ENCODE data around the gene TWNK.
A peak's percentile ranks its signal among the peaks of the same experiment; 100 is the strongest.

TWNK gene

GRCh38 chr10:101011517-101012423, 24.4 kb downstream of the TWNK start:
- DNase-seq (ENCODE audit: low read depth, low spot score): peak; percentile 61

- peak; percentile 83 for DNase-seq (ENCODE audit: low read depth, low spot score)
These were observed 25.4 kb downstream of the TWNK start for GRCh38 chr10:101012525-101013364.

- no peak for DNase-seq (ENCODE audit: low read depth, low spot score)
These were observed 26.1 kb downstream of the TWNK start for GRCh38 chr10:101013365-101013825.

- DNase-seq (ENCODE audit: low read depth, low spot score): peak; percentile 89
These were observed 27.0 kb downstream of the TWNK start for GRCh38 chr10:101014230-101014884.

GRCh38 chr10:101014966-101015581, 27.7 kb downstream of the TWNK start:
- no peak for DNase-seq (ENCODE audit: low read depth, low spot score)

- no peak for DNase-seq (ENCODE audit: low read depth, low spot score)
These were observed 28.2 kb downstream of the TWNK start for GRCh38 chr10:101015582-101015973.

- DNase-seq (ENCODE audit: low read depth, low spot score): no peak
These were observed 29.5 kb downstream of the TWNK start for GRCh38 chr10:101016814-101017213.

GRCh38 chr10:101018118-101018599, 30.8 kb downstream of the TWNK start:
- DNase-seq (ENCODE audit: low read depth, low spot score): peak; percentile 59

- DNase-seq (ENCODE audit: low read depth, low spot score): peak; percentile 92
These were observed 31.5 kb downstream of the TWNK start for GRCh38 chr10:101018600-101019439.

- no peak for DNase-seq (ENCODE audit: low read depth, low spot score)
These were observed 32.0 kb downstream of the TWNK start for GRCh38 chr10:101019440-101019703.

- DNase-seq (ENCODE audit: low read depth, low spot score): no peak
These were observed 33.2 kb downstream of the TWNK start for GRCh38 chr10:101020427-101021075.

- no peak for DNase-seq (ENCODE audit: low read depth, low spot score)
These were observed 33.9 kb downstream of the TWNK start for GRCh38 chr10:101021239-101021638.

GRCh38 chr10:101021692-101022251, 34.4 kb downstream of the TWNK start:
- DNase-seq (ENCODE audit: low read depth, low spot score): no peak

- no peak for DNase-seq (ENCODE audit: low read depth, low spot score)
These were observed 35.8 kb downstream of the TWNK start for GRCh38 chr10:101022967-101023705.

GRCh38 chr10:101027106-101027720, 39.9 kb downstream of the TWNK start:
- no peak for DNase-seq (ENCODE audit: low read depth, low spot score)

- peak; percentile 34 for DNase-seq (ENCODE audit: low read depth, low spot score)
These were observed 41.3 kb downstream of the TWNK start for GRCh38 chr10:101028446-101029337.

- peak; percentile 57 for DNase-seq (ENCODE audit: low read depth, low spot score)
These were observed 42.4 kb downstream of the TWNK start for GRCh38 chr10:101029520-101030295.
